NCI-H460 (cell line): ENCODE measurements around the gene ATP11C. TPM values are rescaled to one million over a fixed set of nuclear protein-coding genes. Genes with fewer than 3 reads are reported as not detected.
"Not testable (repeated sequence)": the region's sequence is repeated elsewhere in the genome, so short reads cannot be mapped to it uniquely, and the experiment has no call there.

Source experiments
- DNase-seq: peaks from one replicate; pipeline ENCODE4 v3.0.0-alpha.2; 2016; ENCODE audit warnings: low read depth; ENCODE audit errors: extremely low read depth
- total RNA-seq: library from RNA; depleted of rRNA; stranded (reverse); fragments of >200 nt; shearing (Covaris generic); gene quantifications from 2 replicates; pipeline ENCODE4 v1.2.3, GENCODE V29; 2014

ATP11C gene
- total RNA-seq, 1 experiment from 2014 or later = 65.9 TPM

- DNase-seq = no peak
These were observed 3.0 kb downstream of the ATP11C start for GRCh38 chrX:139929876-139930275.

- no peak for DNase-seq
These were observed 8.2 kb downstream of the ATP11C start for GRCh38 chrX:139924696-139925095.

DNA sequence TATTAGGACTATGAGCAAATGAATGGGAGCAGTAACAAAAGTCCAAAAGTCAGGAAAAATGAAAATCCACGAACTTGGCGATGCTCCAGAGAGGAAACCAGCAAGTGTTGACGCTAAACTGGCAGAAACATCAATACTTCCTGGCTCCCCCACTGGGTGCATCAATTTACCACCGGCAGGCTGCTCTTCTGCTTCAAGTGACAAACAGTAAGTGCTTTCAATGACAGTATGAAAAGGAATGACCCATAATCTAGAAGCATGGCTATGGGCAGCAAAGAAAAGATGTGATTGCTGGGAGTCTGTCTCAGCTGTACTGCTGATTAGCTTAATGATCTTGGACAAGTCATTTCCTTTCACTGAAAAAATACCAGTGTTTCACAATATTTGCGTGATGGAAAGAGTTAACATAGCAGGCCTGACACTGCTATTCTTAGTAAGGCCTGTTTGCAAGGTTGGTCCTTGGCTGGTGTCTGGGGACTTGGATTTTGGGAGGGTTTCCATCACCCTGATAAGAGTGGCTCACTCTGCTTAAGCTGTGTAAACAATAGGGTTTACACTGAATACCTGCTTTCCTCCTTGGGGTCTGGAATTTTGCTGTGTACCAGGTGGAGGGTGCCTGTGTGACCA lies 8.7 kb downstream of the ATP11C start:
- no peak for DNase-seq

- DNase-seq = not testable (repeated sequence)
These were observed 11.7 kb downstream of the ATP11C start for GRCh38 chrX:139921142-139921541.

DNA sequence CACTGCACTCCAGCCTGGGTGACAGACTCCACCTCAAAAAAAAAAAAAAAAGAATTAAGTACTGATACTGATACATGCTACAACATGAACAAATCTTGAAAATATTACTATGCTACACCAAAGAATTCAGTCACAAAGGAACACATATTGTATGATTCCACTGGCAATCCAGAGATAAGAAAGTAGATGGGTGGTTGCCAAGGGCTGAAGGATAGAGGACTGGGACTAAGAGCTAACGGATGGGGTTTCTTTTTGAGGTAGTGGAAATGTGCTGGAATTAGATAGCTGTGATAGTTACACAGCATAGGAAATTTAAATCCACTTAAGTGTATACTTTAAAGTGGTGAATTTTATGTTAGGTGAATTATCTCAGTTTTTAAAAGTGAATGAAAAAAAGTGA lies 12.5 kb downstream of the ATP11C start:
- DNase-seq = no peak

DNA sequence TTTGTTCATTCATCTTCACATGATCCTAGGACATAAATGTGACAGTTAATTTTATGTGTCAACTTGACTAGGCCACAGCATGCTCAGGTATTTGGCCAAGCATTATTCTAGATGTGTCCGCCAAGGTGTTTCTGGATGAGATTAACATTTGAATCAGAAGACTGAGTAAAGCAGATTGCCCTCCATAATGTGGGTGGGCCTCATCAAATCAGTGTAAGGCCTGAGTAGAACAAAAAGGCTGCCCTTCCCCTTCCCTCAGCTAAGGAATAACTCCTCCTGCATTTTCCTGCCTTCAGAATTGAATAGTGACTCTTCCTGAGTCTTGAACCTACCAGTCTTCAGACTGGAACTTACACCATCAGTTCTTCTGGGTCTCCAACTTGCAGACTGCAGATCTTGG lies 18.4 kb downstream of the ATP11C start:
- DNase-seq = no peak

- DNase-seq = no peak
These were observed 23.1 kb downstream of the ATP11C start for GRCh38 chrX:139909712-139910111.

DNA sequence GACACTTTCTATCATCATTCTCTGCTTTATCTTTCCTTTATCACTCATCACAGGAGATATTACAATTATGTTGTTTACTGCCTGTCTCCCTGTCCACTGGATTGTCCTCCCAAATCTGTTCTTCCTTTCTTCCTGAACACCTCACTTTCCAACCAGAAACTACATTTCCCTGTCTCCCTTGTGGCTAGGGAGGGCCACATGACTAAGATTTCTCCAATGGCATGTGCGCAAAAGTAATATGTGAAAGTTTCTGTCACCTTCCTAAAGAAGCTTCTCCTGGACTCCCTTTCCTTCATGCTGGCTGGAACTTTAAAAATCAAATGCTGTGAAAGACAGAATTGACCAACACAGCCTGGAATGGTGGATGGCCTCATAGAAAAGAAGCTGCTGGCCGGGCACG lies 25.8 kb downstream of the ATP11C start:
- no peak for DNase-seq

GRCh38 chrX:139905743-139906142 lies 27.1 kb downstream of the ATP11C start:
- DNase-seq = no peak

DNA sequence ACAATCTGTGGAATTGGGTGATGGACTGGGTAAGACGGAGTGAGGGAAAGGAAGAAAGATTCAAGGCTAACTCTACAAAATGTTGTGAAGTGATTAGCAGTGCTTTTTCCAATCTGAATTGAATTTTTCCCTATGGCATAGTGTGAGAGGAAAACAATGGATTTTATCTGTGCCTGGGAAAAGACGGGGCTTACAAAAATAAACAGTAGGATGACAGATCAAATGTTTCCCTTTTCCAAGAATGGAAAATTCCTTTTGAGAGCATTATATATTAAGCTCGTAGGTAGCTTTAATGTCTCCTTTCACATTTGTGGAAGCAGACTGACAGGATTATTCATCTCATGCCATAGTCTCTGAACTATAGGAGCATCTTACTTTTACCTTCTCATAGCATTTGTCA lies 27.8 kb downstream of the ATP11C start:
- no peak for DNase-seq

DNA sequence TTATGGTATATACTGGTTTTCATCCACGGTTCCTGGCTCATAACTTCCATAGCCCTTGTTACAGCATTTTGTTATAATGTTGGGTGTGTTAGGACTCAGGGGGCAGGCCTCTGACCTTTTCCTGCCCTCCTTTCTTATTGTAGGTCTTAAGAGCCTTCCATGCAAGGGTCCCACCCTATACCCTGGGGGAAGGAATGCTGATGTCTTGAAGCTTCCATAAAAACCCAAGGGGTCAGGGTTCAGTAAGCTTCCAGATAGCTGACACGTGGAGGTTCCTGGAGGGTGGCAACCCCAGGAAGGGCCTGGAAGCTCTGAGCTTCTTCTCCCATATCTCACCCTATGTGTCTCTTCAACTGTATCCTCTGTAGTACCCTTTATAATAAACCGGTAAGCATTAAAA lies 29.6 kb downstream of the ATP11C start:
- DNase-seq = no peak

GRCh38 chrX:139902559-139902958 lies 30.3 kb downstream of the ATP11C start:
- no peak for DNase-seq

DNA sequence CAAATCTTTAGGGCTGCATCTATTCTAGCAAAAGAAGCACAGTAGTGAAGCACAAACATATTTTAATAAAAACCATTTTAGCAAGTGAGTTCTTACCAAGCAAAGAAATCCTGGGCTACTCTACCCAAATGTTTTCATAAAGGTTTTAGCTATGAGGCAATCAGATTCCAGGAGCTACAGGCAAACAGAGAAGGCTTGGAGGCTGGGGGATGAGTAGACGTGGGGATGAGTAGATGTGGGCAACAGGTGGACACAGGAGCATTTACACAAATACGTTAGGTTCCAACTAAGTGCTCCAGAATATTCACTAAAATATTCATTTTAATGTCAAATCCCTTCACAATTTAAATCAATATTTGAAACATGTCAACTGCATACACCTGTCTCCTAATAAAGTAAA lies 34.5 kb downstream of the ATP11C start:
- DNase-seq = no peak

DNA sequence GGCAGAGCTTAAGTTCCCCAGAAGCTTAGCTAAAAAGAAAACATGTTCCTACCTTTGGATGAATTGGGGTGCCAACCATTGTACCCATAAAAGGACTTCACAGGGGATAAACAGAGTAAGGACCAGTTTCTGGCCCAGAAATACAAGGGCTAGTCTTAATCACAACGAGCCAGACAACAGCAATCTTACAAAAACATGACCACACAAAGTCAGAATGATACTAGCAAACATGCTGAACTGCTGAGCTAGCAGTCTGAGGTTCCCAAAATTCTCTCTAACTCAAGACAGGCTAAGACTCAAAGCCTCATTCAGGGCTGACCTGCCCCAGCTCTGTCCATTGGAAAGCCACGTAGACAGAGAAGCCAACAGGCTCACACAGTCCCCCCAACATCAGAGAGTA lies 40.3 kb downstream of the ATP11C start:
- DNase-seq = no peak

DNA sequence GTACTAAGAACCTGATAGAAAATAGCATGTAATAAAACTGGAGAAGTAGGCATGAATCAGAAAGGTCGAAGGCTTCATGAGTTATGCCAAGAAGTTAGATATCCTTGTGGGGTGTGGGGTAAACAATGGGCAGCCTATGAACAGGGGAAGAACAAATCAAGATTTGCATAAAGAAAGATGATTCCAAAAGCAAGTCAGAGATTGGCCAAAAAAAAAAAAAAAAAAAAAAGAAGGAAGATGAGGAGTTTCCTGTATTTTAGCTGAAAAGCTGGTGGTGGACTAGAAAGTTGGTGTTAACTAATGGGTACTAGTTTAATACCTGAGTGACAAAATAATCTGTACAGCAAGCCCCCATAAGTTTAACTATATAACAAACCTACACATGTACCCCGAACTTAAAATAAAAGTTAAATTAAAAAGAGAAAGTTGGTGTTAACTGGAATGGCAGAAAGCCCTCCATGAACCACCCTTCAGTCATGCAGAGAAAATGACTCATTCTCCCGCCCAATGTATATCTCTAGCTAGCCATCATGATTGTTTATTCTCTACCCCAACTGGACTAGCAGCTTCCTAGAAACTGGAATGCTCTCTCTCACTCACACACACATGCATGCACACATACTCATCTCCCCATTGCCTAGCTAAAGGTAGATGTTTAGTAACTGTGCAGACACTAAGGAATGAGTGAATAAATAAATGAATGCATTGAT lies 41.7 kb downstream of the ATP11C start:
- DNase-seq = no peak

GRCh38 chrX:139889760-139890159 lies 43.1 kb downstream of the ATP11C start:
- no peak for DNase-seq

DNA sequence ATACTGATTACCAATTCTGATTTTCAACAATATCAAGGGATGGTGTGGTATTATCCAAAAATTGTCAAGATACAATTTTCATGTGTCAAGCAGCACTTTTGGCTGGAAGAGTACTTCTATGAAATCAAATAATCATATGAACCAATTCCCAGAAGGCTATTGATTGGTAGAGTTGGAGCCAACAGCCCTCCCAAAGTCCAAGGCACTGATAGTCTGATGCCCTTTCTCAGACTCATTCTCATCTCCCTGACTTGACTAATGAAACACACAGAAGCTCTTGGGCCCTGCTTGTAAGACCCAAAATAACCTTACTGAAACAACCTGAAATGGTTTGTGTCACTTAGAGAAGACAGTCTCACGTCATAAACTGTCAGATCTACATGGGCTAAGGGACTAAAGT lies 48.9 kb downstream of the ATP11C start:
- no peak for DNase-seq

DNA sequence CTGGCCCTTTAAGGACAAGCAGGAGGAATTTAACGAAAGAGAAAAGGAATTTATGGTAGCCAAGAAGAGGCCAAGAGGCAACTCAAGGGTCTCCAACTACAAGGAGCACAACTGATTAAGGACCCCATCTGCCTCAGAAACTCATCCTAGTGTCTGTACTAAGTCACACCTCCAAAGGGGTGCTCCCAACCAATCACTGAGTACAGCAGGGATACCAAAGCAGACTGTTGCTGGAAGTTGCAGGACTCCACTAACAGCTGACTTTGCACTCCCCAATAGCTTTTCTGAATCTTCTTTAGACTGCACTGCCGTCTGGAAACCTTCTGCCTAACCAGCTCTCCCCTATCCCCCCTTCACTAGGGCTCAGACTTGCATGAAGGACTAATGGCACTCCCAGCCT lies 50.6 kb downstream of the ATP11C start:
- DNase-seq = no peak

DNA sequence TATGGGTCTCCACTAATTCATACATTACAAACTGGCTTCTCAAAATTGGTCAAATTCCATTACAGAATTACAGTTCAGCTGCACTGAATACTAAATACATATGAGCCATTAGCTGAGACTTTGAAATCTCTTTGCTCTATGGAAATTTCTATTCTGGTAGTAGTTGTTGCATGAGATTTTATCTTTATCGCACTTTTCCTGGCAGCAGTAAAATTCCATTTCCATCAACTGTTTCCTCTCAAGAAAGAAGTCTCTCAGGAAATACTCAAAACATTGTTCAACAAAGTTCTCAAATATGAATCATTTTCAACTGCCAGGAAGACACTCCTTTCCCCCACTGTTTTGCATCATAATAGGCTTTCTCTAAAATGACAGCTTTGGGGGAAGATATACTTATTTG lies 51.3 kb downstream of the ATP11C start:
- DNase-seq = no peak

- no peak for DNase-seq
These were observed 51.7 kb downstream of the ATP11C start for GRCh38 chrX:139881130-139881529.

- DNase-seq = no peak
These were observed 55.0 kb downstream of the ATP11C start for GRCh38 chrX:139877710-139878414.

GRCh38 chrX:139875841-139876240 lies 57.0 kb downstream of the ATP11C start:
- no peak for DNase-seq
